ENCODE data around the gene KIAA0513. TPM values are rescaled to one million over a fixed set of nuclear protein-coding genes. Genes with fewer than 3 reads are reported as not detected.

KIAA0513 gene
- total RNA-seq, 1 donor from 2014 or later: 6.1 TPM

GRCh38 chr16:85100265-85100664, 72.7 kb downstream of the KIAA0513 start:
- DNase-seq (ENCODE audit: low spot score): no peak
- Histone ChIP-seq H3K9me3 (ENCODE audit: low read depth) (no peaks in the 10 kb centered on the region), H3K4me3 (no peak overlapping the region), H3F3A (ENCODE audit: low read depth) (peaks cover 21% of the 10 kb centered on the region), H3K79me2 (ENCODE audit: low read depth) (no peaks in the 10 kb centered on the region), H3K4me2 (no peak overlapping the region), H3K4me1 (peaks cover 9% of the 10 kb centered on the region), H4K20me1 (ENCODE audit: low read depth) (no peaks in the 10 kb centered on the region), H3K27ac (no peak overlapping the region), H3K27me3 (no peaks in the 10 kb centered on the region), H3K9ac (no peak overlapping the region), H2AFZ (replicated peaks) (no peak overlapping the region), H3K36me3 (no peaks in the 10 kb centered on the region)
- H3K4me1 Mint-ChIP-seq: peaks cover 10% of the 10 kb centered on the region
- H3K27ac Mint-ChIP-seq: no peak overlapping the region
- peaks cover 11% of the 10 kb centered on the region for H3K27me3 Mint-ChIP-seq (ENCODE audit: insufficient read depth, low read depth)
- no peak overlapping the region for H3K4me3 Mint-ChIP-seq
- TF ChIP-seq EZH2phosphoT487 (IDR thresholded peaks at IDR 0.05) (no peak), EZH2 (IDR thresholded peaks at IDR 0.05) (no peak)
- TF ChIP-seq, protein P1, sequence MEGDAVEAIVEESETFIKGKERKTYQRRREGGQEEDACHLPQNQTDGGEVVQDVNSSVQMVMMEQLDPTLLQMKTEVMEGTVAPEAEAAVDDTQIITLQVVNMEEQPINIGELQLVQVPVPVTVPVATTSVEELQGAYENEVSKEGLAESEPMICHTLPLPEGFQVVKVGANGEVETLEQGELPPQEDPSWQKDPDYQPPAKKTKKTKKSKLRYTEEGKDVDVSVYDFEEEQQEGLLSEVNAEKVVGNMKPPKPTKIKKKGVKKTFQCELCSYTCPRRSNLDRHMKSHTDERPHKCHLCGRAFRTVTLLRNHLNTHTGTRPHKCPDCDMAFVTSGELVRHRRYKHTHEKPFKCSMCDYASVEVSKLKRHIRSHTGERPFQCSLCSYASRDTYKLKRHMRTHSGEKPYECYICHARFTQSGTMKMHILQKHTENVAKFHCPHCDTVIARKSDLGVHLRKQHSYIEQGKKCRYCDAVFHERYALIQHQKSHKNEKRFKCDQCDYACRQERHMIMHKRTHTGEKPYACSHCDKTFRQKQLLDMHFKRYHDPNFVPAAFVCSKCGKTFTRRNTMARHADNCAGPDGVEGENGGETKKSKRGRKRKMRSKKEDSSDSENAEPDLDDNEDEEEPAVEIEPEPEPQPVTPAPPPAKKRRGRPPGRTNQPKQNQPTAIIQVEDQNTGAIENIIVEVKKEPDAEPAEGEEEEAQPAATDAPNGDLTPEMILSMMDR (IDR thresholded peaks at IDR 0.05): no peak
- no peaks in the 10 kb centered on the region for H3K9me3 Mint-ChIP-seq
- H3K36me3 Mint-ChIP-seq: no peaks in the 10 kb centered on the region

DNA sequence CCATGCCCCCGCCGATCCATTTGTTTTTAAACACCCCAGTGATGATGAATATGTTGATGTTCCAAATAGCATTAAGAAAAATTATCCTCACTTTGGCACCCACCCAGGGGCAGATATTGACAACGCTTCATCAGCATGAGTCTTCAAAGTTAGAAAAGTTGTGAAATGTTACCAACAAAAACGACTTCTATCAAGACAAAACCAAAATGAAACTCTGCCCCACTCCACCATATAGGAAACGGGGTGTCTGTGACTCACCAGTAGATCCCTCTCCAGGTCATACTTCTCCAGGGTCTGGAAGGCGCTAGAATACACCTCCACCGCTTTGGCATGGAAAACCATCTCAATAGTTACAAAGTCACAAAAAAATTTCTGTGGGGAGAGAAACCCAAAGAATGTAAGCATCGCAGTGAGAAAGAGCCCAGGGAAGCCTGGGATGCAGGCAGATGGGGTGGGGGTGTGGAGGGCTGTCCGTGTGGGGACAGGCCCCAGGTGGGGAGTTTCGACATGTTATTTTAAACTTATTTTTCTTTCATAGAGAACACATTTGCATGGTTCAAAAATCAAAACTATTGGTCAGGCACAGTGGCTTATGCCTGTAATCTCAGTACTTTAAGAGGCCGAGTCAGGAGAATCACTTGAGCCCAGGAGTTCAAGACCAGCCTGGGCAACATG, 74.5 kb downstream of the KIAA0513 start:
- Mint-ChIP-seq H3K27ac (no peak overlapping the region), H3K4me1 (peaks cover 13% of the 10 kb centered on the region)
- H3K4me1 ChIP-seq: peaks cover 9% of the 10 kb centered on the region

DNA sequence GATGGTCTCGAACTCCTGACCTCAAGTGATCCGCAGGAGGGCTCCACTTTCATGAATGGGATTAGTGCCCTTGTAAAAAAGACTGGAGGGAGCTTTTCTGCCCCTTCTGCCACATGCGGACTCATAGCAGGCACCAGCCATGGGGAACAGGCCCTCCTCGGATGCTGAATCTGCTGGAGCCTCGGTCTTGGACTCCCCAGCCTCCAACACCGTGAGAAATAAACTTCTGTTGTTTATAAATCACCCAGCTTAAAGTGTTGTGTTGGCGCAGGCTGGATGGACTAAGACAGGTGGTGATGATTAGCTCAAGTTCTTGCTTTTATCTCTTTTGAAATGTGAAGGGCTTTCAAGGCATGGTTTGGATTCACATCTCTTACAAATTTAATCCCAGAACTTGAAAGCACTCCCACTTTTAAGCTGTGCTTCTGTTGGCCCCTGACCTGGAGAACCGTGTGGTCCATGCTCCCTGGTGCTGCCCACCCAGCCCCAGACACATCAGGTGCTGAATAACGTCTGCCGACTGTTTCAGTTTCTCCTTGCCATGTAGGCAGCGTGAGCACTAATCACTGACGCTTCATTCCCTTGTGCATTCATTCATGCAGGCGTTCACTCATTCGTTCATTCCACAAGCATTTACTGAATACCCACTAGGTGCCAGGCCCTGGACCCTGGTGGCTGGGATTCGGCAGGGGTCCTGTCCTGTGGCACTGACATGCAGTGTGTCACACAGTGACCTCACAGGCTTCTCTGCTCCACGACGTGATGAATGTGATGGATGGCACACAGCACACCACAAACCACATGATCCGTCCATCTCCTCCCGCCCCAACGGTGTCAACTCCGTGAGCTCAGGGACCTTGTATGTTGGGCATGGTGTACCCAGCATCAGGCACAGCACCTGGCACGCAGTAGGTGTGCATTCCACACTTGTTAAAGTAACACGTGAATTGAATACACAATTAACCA, 75.8 kb downstream of the KIAA0513 start:
- no peak overlapping the region for H2AFZ ChIP-seq (replicated peaks)
- Mint-ChIP-seq H3K9me3 (no peaks in the 10 kb centered on the region), H3K27ac (peak overlapping the region; percentile 67), H3K4me3 (peak overlapping the region; percentile 64), H3K27me3 (ENCODE audit: insufficient read depth, low read depth) (peaks cover 22% of the 10 kb centered on the region), H3K36me3 (no peaks in the 10 kb centered on the region), H3K4me1 (peaks cover 13% of the 10 kb centered on the region)
- no peak for DNase-seq (ENCODE audit: low spot score)
- TF ChIP-seq EZH2phosphoT487 (IDR thresholded peaks at IDR 0.05): no peak
- TF ChIP-seq, protein P1 (IDR thresholded peaks at IDR 0.05): no peak
- no peak overlapping the region for H3K4me3 ChIP-seq
- peaks cover 9% of the 10 kb centered on the region for H3K4me1 ChIP-seq
- no peaks in the 10 kb centered on the region for H3K27me3 ChIP-seq
- peaks cover 21% of the 10 kb centered on the region for H3F3A ChIP-seq (ENCODE audit: low read depth)
- no peak overlapping the region for H3K9ac ChIP-seq
- H4K20me1 ChIP-seq (ENCODE audit: low read depth): no peaks in the 10 kb centered on the region
- no peak overlapping the region for H3K27ac ChIP-seq
- no peaks in the 10 kb centered on the region for H3K36me3 ChIP-seq
- H3K9me3 ChIP-seq (ENCODE audit: low read depth): no peaks in the 10 kb centered on the region
- no peaks in the 10 kb centered on the region for H3K79me2 ChIP-seq (ENCODE audit: low read depth)
- H3K4me2 ChIP-seq: no peak overlapping the region

More for the DNA sequence above, 74.5 kb downstream of the KIAA0513 start:
- no peak overlapping the region for H2AFZ ChIP-seq (replicated peaks)
- H3K4me3 Mint-ChIP-seq: no peak overlapping the region
- H3K36me3 ChIP-seq: no peaks in the 10 kb centered on the region
- H3K27ac ChIP-seq: no peak overlapping the region
- no peaks in the 10 kb centered on the region for H3K9me3 ChIP-seq (ENCODE audit: low read depth)
- no peaks in the 10 kb centered on the region for H3K27me3 ChIP-seq
- H3K36me3 Mint-ChIP-seq: no peaks in the 10 kb centered on the region
- H3K4me2 ChIP-seq: no peak overlapping the region
- TF ChIP-seq, protein P1 (IDR thresholded peaks at IDR 0.05): no peak
- TF ChIP-seq EZH2 (IDR thresholded peaks at IDR 0.05) (no peak), EZH2phosphoT487 (IDR thresholded peaks at IDR 0.05) (no peak)
- H3K4me3 ChIP-seq: no peak overlapping the region
- no peaks in the 10 kb centered on the region for H4K20me1 ChIP-seq (ENCODE audit: low read depth)
- peaks cover 21% of the 10 kb centered on the region for H3F3A ChIP-seq (ENCODE audit: low read depth)
- peaks cover 22% of the 10 kb centered on the region for H3K27me3 Mint-ChIP-seq (ENCODE audit: insufficient read depth, low read depth)
- H3K9me3 Mint-ChIP-seq: no peaks in the 10 kb centered on the region
- no peak overlapping the region for H3K9ac ChIP-seq
- H3K79me2 ChIP-seq (ENCODE audit: low read depth): no peaks in the 10 kb centered on the region
- no peak for DNase-seq (ENCODE audit: low spot score)

Measured in neural progenitor cell (in vitro differentiated cells).